ENCODE measurements around the gene TNFRSF19.
"Not testable (repeated sequence)": the region's sequence is repeated elsewhere in the genome, so short reads cannot be mapped to it uniquely, and the experiment has no call there.

Gene TNFRSF19, protein sequence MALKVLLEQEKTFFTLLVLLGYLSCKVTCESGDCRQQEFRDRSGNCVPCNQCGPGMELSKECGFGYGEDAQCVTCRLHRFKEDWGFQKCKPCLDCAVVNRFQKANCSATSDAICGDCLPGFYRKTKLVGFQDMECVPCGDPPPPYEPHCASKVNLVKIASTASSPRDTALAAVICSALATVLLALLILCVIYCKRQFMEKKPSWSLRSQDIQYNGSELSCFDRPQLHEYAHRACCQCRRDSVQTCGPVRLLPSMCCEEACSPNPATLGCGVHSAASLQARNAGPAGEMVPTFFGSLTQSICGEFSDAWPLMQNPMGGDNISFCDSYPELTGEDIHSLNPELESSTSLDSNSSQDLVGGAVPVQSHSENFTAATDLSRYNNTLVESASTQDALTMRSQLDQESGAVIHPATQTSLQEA

DNA sequence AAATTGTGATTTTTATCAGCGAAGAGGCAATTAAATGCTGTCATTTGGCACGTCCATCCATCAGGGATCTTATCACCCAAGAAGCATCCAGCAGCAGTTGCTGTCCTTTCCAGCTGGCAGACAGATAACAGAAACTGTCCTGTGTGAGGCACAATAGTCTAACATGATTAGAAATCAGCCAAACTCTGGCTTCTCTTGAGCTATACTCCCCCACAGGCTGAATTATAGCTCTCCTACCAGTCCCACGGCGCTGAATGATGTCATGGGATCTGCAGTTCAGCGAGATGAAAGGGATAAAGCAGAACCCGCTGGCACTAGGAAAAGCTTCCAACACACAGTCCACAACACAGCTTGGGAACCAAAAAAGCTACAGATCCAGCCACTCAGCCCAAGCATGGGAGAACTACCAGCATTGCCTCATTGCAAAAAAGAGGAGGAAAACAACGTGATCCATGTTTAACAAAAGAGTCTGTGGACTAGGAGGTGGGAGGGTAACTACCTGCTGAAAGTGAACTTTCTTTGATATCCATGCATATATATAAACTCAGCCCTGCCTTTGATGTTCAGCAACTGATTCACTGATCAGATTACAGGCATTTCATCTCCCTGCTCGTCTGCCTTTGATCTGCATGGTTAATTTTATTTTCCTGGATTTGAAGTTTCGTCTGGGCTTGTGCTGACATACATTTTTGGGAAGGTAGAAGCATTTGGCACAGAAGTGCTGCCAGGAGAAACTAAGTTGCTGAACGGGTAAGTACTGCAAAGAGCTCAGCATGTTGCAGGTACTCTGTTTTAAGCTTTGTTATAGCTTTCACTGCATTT lies at the start of gene TNFRSF19:
TSS of gene TNFRSF19 (plus strand) at position 314 of the 822 bp plus-strand sequence. CDS start 19,772 bp downstream, outside the sequence.
- no peak for FAIRE-seq

DNA sequence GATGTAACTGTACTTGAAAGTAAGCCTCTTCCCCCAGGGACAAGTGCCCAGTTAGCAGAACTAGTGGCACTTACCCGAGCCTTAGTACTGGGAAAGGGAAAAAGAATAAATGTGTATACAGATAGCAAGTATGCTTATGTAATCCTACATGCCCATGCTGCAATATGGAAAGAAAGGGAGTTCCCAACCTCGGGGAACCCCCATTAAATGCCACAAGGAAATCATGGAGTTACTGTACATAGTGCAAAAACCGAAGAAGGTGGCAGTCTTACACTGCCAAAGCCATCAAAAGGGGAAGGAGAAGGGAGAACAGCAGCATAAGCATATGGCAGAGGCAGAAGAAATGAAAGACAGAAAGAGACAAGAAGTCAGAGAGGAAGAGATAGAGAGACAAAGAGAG lies 40.3 kb upstream of the TNFRSF19 start:
- FAIRE-seq: not testable (repeated sequence)

DNA sequence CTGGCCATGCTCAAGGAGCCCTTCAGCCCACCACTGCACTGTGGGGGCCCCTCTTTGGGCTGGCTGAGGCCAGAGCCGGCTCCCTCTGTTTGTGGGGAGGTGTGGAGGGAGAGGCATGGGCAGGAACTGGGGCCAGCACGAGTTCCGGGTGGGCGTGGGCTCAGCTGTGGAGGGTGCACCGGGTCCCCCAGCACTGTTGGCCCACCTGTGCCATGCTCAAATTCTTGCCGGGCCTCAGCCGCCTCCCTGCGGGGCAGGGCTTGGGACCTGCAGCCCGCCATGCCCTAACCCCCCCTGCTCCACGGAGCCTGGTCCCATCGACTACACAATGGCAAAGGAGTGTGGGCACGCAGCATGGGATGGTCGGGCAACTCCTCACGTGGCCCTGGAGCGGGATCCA lies 38.8 kb upstream of the TNFRSF19 start:
- no peak for FAIRE-seq

DNA sequence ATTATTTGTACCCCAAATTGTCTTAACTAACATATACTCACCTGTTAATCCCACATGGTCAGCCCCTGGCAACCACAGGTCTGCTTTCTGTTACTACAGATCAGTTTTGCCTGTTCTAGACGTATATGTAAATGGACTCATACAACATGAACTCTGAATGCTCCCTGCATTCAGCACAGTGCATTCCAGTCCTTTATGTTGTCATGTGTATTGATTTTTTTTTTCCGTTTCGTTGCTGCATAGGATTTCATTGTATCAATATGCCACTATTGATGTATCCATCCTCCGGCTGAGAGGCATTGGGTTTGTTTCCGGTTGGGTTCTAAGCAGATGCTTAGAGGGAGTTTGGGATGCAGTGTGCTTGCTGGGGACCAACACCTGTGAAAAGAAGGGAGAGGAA lies 36.1 kb upstream of the TNFRSF19 start:
- no peak for FAIRE-seq

DNA sequence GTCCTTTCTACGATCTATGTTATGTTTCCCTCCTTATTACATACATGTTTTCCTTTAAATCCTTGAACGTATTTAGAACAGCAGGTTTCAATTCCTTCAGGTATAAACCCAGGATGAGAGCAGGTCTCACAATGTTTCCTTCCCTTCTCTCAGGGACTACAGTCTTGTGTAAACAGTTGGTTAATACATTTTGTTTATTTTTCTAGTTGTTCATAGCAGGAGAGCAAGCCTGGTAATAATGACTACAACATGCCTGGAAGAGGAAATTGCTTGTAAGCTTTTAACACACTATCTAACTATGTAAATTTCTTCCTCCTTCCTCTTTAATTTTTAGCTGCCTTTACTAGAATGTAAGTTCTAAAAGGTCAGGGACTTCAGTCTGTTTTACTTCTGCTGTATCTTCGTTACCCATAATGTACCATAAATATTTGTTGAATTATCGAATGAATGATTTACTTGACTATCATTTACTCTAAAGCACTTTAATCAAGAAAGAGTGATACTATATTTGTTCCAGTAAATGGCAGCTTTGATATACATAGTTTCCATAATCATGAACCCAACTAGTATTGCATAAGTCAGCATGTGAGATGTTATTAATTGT lies 28.9 kb upstream of the TNFRSF19 start:
- no peak for FAIRE-seq

DNA sequence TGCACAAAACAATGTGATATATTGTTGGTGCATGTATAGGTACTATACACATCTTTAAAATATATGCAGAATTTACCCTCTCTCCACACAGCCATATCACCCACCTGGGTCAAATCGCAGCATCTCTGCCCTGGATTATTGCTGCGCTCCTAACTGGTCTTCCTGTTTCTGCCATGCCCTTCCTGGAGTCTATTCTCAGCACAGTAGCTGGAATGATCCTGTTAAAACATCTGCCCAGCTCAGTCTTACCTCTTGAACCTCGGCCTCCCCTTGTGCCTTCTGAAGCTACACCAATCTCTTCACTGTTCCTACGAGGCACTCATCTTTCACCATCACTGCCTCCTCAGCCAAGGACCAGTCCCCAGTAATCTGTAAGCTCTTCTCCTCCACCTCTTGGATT lies 25.5 kb upstream of the TNFRSF19 start:
- no peak for FAIRE-seq

DNA sequence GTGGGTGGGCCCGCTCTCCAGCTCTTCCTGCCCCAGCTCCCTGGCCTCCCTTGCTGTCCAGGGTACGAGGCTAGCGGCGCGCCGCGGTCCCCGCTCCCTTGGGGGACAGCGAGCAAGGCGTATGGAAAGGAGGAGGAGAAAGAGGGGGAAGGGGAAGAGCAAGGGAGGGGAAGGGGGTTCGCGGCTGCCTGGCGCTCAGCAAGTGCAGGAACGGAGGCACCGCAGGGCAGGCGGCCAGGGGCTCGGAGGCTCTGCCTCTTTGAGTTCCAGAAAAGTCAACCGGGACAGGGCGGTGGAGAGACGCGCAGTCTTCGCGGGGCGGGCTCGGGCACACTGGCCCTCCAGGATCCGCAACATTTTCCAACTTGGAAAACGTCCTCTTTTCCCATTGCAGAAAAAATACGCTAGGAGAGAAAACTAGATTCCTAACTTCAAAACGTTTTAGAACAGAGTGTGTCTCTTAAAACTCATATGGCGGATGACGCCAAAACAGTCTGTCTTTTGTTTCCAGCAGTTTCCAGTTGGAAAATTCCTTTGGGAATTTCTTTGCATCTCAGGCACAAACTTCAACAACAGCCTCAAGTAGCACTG lies 23.1 kb upstream of the TNFRSF19 start:
- no peak for FAIRE-seq

DNA sequence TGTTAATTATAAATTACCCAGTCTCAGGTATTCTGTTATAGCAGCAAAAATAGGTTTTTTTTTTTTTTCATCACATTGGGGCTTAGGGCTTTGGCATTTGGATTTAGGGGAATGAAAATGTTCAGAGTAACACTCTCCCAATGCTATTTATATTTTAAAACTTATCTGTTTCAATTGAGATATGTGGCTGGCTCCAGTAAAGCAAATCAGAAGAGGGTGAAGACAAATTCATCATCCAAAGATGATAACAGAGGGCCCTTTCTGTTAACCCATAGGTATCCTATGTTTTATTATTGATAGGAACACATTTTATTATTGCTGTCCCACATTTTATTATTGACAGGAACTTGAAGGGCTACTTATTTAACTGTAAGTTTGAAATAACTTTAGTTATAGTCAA lies 20.5 kb upstream of the TNFRSF19 start:
- FAIRE-seq: no peak

DNA sequence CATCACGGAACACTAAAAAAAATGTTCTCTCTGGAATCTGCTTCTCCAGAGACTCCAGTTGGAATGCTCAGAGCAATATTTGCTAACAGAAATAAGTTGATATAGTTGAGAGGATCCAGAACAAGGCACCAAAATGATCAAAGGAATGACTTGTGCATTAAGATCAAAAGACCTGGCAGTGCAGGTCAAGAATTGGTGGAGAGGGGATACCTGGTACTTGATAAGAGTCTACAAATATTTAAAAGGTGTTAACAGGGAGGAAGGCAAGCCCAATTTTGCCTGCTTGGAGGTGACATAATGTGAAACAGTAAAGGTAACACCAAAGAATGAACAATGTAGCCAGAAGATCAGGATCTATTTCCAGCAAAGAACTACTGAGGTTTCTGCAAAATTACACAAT lies 20.0 kb upstream of the TNFRSF19 start:
- no peak for FAIRE-seq

DNA sequence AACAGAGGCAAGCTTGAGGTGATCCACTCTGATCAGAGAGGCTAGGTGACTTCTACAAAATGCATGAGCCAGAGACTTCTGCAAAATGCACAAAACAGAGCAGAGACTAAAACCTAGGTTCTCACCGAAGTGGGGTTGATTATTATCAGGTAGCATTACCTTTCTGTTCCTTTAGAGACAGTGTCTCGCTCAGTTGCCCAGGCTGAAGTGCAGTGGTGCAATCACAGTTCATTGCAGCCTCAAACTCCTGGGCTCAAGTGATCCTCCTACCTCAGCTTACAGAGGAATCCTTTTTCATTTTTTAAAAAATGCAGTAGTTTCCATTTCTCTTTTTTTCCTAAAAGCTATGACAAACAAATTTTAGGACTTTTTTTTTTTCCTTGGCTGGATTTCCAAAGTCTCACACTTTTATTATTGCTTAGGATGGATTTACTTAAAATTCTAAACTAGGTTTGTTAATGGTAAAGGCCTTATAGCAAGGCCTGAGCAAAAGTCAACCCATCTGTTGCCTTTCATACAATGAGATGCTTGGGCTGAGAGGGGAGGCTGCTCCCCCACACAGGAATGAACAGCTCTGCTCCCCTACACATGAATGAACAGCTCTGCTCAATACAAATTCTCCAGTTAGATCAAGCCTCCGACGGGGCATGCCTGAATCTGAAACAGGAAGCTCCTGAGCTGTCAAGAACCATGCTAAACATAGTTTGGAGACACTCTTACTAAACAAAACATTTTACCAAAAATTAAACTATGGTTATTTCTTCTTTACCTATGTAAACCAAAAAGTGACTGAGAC lies 18.8 kb upstream of the TNFRSF19 start:
- FAIRE-seq: no peak

DNA sequence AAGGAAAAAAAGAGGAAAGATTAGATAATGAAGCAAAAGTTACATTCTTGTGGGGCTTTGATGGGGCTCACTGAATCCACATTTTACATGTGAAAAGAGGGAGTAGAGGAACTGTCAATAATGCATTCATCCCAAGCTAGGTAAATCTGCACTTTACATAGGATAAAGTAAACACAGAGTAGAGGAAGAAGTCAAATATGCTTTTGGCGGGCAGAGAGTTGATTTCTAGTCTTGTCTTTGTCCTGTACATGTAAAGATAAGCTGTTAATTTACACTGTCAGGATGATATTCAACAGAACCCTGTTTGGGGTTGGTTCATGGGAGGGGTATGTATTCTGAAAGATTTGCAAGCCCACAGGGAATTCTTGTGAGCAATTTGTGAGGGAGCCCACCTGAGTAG lies 18.0 kb upstream of the TNFRSF19 start:
- FAIRE-seq: no peak

DNA sequence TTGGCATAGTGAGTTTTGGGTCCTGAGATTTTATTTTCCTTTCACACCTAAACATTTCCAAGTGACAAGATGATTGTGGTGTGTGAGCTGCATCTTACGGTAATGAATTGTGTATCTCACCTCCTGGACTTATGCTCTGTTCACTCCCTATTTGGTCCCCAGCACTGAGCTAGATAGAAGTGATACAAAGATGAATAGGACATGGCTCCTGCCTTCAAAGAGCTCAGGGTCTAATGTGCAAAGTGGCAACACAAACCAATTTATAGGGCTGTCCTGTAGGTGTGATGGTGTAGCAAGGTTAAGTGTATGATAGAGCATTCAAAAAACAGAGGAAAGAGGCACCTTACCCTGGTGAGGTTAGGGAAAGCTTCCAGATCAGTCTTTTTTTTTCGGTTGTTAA lies 17.6 kb upstream of the TNFRSF19 start:
- no peak for FAIRE-seq

DNA sequence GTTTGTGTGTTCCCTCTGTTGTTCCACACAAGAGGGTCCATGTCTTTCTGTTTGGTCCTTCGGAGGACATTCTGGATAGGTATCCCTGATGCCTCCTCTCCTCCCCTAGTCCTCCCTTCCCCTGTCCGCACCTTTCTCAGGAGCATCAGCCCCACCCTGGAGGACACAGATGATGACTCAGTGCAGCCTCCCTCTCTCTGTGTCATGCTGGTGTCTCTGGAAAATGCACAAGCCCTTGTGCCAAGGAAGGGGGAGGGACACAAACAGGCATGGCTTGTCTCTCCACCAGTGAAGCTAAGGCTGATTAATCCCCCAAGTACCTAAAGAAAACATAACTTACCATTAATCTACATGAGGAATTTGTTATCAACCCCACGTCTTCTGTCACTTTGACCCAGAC lies 16.2 kb upstream of the TNFRSF19 start:
- no peak for FAIRE-seq

DNA sequence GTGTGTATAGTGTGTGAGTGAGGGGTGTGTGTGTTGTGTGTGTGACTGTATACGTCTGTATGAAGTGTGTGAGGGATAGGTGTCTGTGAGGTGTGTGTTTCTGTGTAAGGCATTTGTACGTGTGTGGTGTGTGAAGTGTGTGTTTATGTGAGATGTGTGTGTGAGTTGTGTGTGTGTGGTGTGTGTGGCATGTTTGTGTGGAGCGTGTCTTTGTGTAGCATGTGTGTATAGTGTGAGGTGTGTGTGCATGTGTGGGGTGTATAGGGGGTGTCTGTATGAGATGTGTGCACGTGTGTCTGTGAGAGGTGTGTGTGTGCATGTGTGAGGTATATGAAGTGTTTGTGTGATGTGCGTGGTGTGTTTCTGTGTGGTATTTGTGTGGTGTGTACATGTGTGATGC lies 13.2 kb upstream of the TNFRSF19 start:
- no peak for FAIRE-seq

DNA sequence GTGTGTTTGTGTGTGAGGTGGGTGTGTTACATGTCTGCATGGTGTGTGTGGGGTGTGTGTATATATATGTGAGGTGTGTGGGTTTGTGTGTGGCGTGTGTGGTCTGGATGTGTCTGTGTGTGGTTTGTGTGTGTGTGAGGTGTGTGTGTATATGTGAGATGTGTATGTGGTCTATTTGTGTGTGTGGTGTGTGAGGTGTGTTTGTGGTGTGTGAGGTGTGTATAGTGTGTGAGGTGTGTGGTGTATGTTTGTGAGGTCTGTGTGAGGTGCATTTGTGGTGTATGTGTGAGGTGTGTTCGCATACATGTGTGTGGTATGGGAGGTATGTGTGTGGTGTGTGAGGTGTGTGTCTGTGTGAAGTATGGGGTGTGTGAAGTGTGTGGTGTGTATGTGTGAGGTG lies 12.5 kb upstream of the TNFRSF19 start:
- FAIRE-seq: no peak

DNA sequence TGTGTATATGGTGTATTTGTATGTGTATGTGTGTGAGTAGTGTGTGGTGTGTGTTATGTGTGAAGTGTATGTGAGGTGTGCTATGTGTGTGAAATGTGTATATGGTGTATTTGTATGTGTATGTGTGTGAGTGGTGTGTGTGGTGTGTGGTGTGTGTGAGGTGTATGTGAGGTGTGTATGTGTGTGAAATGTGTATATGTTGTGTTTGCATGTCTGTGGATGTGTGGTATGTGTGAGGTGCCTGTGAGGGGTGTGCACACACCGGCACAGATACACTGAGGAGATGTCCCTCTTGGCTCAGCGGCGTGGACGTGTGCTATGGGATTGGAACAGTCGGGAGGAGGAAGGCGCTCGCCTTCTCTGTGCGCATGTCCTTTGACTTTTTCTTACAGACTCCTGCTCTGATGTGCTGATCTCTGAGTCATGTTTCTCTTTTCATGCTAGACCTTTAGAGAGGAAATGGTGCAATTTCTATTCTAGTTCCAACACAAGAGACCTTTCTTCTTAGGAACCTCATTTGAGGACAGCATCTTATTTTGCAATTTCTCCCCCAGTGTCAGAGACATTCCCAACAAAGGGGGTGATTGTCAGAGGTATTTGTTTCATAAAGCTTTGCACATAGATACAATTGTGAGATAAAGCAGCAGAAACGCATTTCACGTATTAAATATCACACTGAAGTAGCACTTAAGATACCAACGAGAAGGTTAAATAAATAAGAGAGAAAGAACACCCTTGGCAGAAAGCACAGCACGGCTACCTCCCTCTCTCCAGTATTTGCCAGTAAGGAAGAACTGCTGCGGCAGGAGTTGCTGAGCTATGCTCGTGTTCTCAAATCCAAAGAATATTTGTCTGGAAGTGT lies 11.3 kb upstream of the TNFRSF19 start:
- no peak for FAIRE-seq

DNA sequence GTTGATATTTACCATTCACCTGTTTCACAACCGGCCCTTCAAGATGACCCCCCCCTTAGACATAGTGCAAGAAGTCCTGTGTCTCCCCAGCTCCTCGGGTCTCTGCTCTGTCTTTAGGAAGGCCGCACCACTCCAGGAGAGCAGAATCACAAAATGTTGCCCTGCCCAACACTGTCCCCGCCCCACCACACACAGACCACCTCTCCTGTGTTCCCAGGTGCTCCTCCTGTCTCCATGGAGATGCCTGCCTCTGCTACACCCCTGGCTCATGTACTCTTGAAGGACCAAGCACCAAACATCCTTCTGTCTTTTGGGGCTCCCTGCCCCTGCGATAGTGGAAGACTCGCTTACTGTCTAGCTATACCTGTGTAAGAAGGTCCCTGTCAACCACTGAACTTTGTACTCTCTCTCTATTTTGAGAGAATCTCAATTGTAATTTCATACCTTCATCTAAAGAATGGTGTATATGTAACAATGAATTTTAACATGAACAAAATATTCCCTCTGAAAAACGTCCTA lies 9.6 kb upstream of the TNFRSF19 start:
- FAIRE-seq: no peak

DNA sequence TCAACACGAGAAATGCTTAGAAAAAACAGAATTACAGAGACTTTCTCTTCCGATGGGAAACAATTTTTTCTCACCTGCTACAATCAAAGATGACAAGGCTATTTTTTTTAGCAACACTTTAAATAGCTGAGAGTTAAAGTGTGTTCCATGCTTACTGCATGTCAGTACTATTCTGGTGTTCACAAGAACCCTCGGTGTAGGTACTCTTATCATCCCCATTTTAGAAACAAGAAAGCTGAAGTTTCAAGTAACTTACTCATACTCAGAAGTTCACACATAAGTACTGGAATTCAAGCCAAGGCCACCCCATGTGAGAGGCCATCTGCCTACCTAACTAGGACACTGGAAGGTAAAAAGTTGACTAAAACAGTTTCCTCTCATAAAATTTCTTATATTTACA lies 9.0 kb upstream of the TNFRSF19 start:
- no peak for FAIRE-seq

DNA sequence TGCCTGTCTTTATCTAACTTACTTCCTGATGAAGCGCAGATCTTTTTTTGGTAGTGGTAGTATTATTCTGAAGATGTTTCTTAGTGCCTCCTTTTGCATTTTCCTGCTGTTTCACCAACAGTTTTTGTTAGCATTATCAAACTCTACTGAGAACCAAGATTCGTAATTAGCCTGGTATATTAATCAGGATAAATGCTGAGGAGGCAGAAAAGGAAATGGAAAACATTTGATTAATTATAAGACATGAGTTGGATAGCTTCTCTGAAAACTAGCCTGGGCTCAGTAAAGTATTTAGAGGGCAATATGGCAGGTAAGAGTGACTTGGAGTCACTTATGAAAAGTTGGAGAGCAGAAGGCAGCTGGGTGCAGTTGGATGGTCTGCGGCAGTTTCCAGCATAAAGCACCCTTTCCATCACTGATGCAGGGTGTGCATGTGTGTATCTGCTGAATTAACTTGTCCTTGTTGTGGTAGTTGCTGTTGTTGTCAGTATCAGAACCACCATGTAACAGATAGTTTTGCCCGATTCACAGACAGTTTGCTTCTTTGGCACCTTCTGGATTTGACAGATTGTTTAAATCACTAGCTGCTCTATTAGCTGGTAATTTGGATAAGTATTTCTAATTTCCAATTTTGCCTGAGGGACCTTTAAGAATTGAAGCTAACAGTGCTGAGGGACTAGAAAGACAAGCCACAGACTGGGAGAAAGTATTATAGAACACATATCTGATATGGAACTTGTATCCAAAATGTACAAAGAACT lies 6.9 kb upstream of the TNFRSF19 start:
- FAIRE-seq: no peak

DNA sequence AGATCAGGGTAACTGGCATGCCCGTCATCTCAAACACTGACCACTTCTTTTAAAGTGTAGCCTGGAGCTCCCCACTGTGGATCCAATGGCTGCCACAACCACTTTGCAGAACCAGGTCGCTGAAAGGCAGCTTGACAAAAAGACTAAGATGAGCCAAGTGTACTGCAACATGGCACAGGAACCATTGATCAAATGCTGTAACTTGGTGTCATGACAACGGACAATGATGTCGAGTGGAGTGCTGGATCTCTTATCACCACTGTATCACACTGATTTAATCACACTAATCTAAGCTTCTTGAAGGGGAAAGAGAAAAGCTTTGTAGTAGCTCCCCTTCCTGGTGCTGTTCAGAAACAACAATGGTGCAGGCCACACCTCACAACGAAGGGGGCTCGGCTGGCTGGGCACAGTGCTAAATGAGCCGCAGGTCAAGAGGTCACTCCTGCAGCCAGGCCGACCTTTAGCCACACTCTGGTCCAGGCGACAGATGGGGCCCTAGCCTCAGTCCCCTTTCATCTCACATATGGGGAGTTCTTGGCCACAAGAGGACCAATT lies 2.2 kb upstream of the TNFRSF19 start:
- no peak for FAIRE-seq
